PFSK-1 (cell line): ENCODE measurements around the gene IL1R1.

Experiments
- FOXP2 ChIP-seq: optimal IDR thresholded peaks from 2 replicates; pipeline ENCODE3; 2011; ENCODE audit warnings: borderline replicate concordance, control low read depth, inconsistent platforms; ENCODE audit not compliant: insufficient read depth; ENCODE audit errors: extremely low read length, extremely low read depth
- POLR2AphosphoS5 ChIP-seq: IDR thresholded peaks from 2 replicates; pipeline ENCODE4 v1.6.1; 2012; ENCODE audit warnings: low read depth, mild to moderate bottlenecking, control low read depth, low read length, moderate library complexity
- REST ChIP-seq, 2 experiments: IDR thresholded peaks; 2 replicates each; pipeline versions ENCODE4 v1.6.1 to v1.8.0; 2011 to 2012; ENCODE audit warnings: low read depth in 2 of 2, low read length in 2 of 2, control low read depth in 1 of 2, inconsistent platforms in 1 of 2, mild to moderate bottlenecking in 1 of 2, moderate library complexity in 1 of 2; ENCODE audit not compliant: insufficient read depth in 1 of 2

DNA sequence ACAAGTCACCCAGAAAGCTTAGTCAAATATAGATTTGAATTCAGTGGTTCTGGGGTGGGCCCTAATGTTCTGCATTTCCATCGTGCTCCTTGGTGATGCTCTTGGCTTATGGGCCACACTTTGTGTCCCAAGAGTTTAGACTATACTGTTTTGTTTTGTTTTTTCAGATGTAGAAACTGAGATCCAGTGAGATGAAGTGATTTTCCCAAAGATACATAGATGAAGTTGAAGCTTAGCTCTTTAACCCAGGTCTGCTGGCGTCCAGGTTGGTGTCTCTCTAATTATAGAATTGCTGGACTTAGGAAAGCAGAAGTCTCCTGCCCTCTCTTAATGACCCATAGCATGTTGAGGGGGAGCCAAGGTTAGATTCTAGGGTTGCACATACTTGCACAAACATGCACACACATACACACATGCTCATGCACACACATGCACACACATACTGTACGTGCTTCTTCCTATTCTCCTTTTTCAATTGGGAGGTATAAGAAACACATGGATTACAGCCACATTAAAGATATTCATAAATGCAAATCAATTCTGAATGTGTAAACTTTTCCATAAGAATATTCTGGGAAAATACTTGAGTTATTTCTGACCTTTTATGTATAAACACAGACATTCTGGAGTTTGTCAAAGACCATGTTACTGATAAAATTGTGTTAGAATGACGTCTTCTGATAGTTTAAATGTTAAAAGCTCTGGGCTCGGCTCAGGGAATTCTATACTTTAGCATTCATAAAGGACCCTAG is 41.3 kb upstream of the IL1R1 start:
- TF ChIP-seq FOXP2, result no peak
- no peak for TF ChIP-seq REST (IDR thresholded peaks at IDR 0.05; ENCODE audit: insufficient read depth in 1 of 2, low read depth in 2 of 2, low read length in 2 of 2)
- TF ChIP-seq POLR2AphosphoS5, result no peak
